Measurements from ENCODE around the gene ADAMTS18.

DNA sequence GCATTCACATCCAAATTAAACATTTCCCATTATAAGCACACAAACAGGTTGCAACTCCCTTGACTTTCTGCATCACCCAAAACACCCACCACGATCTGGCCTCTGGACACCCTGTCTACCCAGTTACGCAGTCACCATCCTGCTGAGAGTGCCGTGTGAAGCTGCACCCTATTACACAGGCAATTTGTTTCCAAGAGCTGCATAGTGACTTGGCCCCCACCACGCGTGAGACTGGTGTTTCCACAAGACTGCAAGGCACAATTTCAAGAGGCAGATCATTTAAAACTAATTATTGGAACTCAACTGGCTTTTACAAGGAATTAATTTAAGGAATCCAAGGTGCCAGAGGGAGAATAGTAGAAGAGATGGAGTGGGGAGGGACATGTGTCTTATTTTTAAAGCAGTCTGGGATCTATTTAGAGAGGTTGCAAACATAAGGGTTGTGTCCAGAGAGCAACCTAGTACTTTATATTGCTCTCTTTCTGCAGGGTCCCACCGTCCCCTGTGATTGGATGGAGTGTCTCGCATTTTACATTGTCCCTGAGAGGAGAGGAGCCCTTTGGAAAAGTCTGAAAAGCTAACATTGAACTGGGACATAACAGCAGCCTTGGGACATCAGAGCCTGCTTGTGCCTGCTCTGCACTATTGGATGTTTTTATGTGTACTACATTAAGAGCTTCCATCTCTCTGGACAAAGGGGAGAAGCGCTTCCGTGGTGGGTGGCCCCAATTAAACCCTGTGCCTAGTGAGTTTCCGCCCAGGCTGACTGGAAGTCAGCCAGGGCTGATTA, 8.7 kb upstream of the ADAMTS18 start:
- TF ChIP-seq EZH2phosphoT487 (IDR thresholded peaks at IDR 0.05; ENCODE audit: low read depth, severe bottlenecking, unreplicated experiment) = no peak
- TF ChIP-seq, protein P1, sequence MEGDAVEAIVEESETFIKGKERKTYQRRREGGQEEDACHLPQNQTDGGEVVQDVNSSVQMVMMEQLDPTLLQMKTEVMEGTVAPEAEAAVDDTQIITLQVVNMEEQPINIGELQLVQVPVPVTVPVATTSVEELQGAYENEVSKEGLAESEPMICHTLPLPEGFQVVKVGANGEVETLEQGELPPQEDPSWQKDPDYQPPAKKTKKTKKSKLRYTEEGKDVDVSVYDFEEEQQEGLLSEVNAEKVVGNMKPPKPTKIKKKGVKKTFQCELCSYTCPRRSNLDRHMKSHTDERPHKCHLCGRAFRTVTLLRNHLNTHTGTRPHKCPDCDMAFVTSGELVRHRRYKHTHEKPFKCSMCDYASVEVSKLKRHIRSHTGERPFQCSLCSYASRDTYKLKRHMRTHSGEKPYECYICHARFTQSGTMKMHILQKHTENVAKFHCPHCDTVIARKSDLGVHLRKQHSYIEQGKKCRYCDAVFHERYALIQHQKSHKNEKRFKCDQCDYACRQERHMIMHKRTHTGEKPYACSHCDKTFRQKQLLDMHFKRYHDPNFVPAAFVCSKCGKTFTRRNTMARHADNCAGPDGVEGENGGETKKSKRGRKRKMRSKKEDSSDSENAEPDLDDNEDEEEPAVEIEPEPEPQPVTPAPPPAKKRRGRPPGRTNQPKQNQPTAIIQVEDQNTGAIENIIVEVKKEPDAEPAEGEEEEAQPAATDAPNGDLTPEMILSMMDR (IDR thresholded peaks at IDR 0.05; ENCODE audit: poor library complexity) = no peak

Data from hepatocyte (in vitro differentiated cells).